ENCODE results near the gene ZNF512B. TPM values are rescaled to one million over a fixed set of nuclear protein-coding genes. Genes with fewer than 3 reads are reported as not detected.

ZNF512B gene
- total RNA-seq, 1 experiment from 2014 or later, result 10.3 TPM

DNA sequence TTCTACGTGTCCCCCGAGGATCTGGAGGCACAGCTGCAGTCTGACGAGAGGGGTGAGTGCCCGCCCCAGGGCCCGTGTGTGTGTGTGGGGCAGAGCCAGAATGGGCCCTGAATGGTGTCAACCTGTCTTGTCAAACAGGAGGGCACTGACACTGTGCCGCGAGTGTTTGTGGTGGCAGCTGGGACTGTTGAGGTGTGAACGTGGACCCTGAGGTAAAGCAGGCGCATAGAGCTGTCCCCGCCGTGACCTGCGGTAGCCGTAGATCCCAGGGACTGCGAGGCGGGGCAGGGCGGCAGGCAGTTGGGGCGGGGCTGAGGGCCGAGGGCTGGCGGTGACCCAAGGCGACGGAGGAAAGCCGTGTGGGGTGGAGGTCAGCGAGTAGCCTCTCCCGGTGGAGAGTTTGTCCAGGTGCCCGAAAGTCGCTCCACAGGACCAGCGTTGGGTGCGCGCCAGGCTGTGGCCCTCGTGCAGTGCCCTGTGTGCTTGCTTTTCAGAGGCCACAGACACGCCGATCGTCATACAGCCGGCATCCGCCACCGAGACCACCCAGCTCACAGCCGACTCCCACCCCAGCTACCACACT is 38.7 kb downstream of the ZNF512B start:
- ChIA-PET CTCF (no interaction called here), RAD21 (ENCODE audit: low non-redundant PET in 1 of 2, low total read pairs in 2 of 2, uncharacterized antibody in 2 of 2, unreplicated experiment in 2 of 2) (no interaction called here)
- no TSS peak for BruUV-seq (replicated peaks)

More for the DNA sequence above, 38.7 kb downstream of the ZNF512B start:
- H3K9me3 ChIP-seq (ENCODE audit: control insufficient read depth in 1 of 2, insufficient read depth in 1 of 2, low read depth in 1 of 2, low read length in 2 of 2), result no peaks in the 10 kb centered on the region
- no peaks in the 10 kb centered on the region for H3K4me1 ChIP-seq (ENCODE audit: control insufficient read depth in 1 of 2, insufficient read depth in 2 of 2, low read length in 2 of 2)
- no peak overlapping the region for H3K4me3 ChIP-seq (replicated peaks in 1 of 2; ENCODE audit: low read depth in 1 of 2, low read length in 2 of 2)
- no peak overlapping the region for H2AFZ ChIP-seq (ENCODE audit: low read depth, low read length, poor library complexity, severe bottlenecking)
- H3K4me2 ChIP-seq (ENCODE audit: low read length), result no peak overlapping the region
- intact Hi-C loops (cut with micrococcal nuclease), result no loop called here
- POLR2A ChIA-PET, result no interaction called here
- peaks cover 33 to 34% of the 10 kb centered on the region in 2 experiments for H3K36me3 ChIP-seq (ENCODE audit: control insufficient read depth in 1 of 2, insufficient read depth in 2 of 2, low read length in 2 of 2)
- H4K20me1 ChIP-seq (ENCODE audit: insufficient read depth), result no peaks in the 10 kb centered on the region
- ATAC-seq, result no peak
- TF ChIP-seq SRF (IDR thresholded peaks at IDR 0.05; ENCODE audit: low read depth) (no peak), ATF3 (IDR thresholded peaks at IDR 0.05) (no peak), ELF1 (IDR thresholded peaks at IDR 0.05; ENCODE audit: borderline replicate concordance, low read depth) (no peak), EZH2phosphoT487 (IDR thresholded peaks at IDR 0.05; ENCODE audit: borderline replicate concordance) (no peak), CEBPB (IDR thresholded peaks at IDR 0.05; ENCODE audit: low read depth) (no peak), ZNF274 (IDR thresholded peaks at IDR 0.05; ENCODE audit: low read depth, low read length) (no peak), POLR2A (IDR thresholded peaks at IDR 0.05; ENCODE audit: borderline replicate concordance, extremely low read depth, insufficient read depth, insufficient read length) (no peak), ZFX (IDR thresholded peaks at IDR 0.05) (no peak), TCF7L2 (IDR thresholded peaks at IDR 0.05; ENCODE audit: borderline replicate concordance, extremely low read depth, insufficient read depth, insufficient read length) (no peak), EZH2 (IDR thresholded peaks at IDR 0.05) (no peak), ZBTB33 (IDR thresholded peaks at IDR 0.05; ENCODE audit: extremely low read depth, insufficient replicate concordance, low read length) (no peak), YY1 (IDR thresholded peaks at IDR 0.05; ENCODE audit: extremely low read depth, insufficient replicate concordance, low read depth, low read length) (no peak), FOSL1 (IDR thresholded peaks at IDR 0.05; ENCODE audit: low read depth) (no peak), JUND (IDR thresholded peaks at IDR 0.05) (no peak), MAX (IDR thresholded peaks at IDR 0.05) (no peak), RAD21 (IDR thresholded peaks at IDR 0.05; ENCODE audit: low read depth) (no peak), SIN3A (IDR thresholded peaks at IDR 0.05; ENCODE audit: low read depth) (no peak), CBX3 (IDR thresholded peaks at IDR 0.05; ENCODE audit: low read depth) (no peak)
- TF ChIP-seq, protein P1, sequence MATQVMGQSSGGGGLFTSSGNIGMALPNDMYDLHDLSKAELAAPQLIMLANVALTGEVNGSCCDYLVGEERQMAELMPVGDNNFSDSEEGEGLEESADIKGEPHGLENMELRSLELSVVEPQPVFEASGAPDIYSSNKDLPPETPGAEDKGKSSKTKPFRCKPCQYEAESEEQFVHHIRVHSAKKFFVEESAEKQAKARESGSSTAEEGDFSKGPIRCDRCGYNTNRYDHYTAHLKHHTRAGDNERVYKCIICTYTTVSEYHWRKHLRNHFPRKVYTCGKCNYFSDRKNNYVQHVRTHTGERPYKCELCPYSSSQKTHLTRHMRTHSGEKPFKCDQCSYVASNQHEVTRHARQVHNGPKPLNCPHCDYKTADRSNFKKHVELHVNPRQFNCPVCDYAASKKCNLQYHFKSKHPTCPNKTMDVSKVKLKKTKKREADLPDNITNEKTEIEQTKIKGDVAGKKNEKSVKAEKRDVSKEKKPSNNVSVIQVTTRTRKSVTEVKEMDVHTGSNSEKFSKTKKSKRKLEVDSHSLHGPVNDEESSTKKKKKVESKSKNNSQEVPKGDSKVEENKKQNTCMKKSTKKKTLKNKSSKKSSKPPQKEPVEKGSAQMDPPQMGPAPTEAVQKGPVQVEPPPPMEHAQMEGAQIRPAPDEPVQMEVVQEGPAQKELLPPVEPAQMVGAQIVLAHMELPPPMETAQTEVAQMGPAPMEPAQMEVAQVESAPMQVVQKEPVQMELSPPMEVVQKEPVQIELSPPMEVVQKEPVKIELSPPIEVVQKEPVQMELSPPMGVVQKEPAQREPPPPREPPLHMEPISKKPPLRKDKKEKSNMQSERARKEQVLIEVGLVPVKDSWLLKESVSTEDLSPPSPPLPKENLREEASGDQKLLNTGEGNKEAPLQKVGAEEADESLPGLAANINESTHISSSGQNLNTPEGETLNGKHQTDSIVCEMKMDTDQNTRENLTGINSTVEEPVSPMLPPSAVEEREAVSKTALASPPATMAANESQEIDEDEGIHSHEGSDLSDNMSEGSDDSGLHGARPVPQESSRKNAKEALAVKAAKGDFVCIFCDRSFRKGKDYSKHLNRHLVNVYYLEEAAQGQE (IDR thresholded peaks at IDR 0.05; ENCODE audit: low read depth), result no peak
- TF ChIP-seq, protein P2, sequence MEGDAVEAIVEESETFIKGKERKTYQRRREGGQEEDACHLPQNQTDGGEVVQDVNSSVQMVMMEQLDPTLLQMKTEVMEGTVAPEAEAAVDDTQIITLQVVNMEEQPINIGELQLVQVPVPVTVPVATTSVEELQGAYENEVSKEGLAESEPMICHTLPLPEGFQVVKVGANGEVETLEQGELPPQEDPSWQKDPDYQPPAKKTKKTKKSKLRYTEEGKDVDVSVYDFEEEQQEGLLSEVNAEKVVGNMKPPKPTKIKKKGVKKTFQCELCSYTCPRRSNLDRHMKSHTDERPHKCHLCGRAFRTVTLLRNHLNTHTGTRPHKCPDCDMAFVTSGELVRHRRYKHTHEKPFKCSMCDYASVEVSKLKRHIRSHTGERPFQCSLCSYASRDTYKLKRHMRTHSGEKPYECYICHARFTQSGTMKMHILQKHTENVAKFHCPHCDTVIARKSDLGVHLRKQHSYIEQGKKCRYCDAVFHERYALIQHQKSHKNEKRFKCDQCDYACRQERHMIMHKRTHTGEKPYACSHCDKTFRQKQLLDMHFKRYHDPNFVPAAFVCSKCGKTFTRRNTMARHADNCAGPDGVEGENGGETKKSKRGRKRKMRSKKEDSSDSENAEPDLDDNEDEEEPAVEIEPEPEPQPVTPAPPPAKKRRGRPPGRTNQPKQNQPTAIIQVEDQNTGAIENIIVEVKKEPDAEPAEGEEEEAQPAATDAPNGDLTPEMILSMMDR (IDR thresholded peaks at IDR 0.05 in 2 of 3, conservative IDR thresholded peaks at IDR 0.05 in 1 of 3; ENCODE audit: borderline replicate concordance in 1 of 3, insufficient read depth in 1 of 3, low read depth in 2 of 3, low read length in 2 of 3), result no peak
- H3K9ac ChIP-seq (ENCODE audit: low read length), result no peak overlapping the region
- no peaks in the 10 kb centered on the region for H3K27me3 ChIP-seq (ENCODE audit: insufficient read depth, low read length)
- peaks cover 27% of the 10 kb centered on the region for H3K79me2 ChIP-seq (ENCODE audit: insufficient read depth, low read length)
- H3K27ac ChIP-seq (ENCODE audit: low read depth, low read length), result no peak overlapping the region
- no peak for DNase-seq (ENCODE audit: low read depth, low spot score)
- H3K9me2 ChIP-seq (ENCODE audit: insufficient read depth), result no peaks in the 10 kb centered on the region

Data from HCT116 (cell line).